K562 (cell line): Measurements from ENCODE around the gene SYNGR4. TPM values are rescaled to one million over a fixed set of nuclear protein-coding genes. Genes with fewer than 3 reads are reported as not detected.

ENCODE experiments used
- BCL6 ChIP-seq: fragments of 250-450 bp; sonication (Bioruptor Pico); IDR thresholded peaks from 2 replicates; pipeline ENCODE4 v1.4.0; 2020
- GATAD2A ChIP-seq: fragments of 450-650 bp; IDR thresholded peaks from 2 replicates; pipeline ENCODE4 v1.6.1; 2017
- HCFC1 ChIP-seq: IDR thresholded peaks from 2 replicates; pipeline ENCODE4 v1.6.1; 2012; ENCODE audit warnings: low read depth, low read length, improper control_type of control experiment
- HDAC6 ChIP-seq: IDR thresholded peaks from 2 replicates; pipeline ENCODE4 v1.6.1; 2012; ENCODE audit warnings: low read depth, mild to moderate bottlenecking, control low read depth, inconsistent platforms, low read length, moderate library complexity
- HEY1 ChIP-seq: fragments of 250-450 bp; sonication (Bioruptor Pico); IDR thresholded peaks from 2 replicates; pipeline ENCODE4 v1.5.0; 2020; ENCODE audit warnings: mild to moderate bottlenecking, moderate library complexity, borderline replicate concordance
- MAFF ChIP-seq: IDR thresholded peaks from 2 replicates; pipeline ENCODE4 v1.6.1; 2012; ENCODE audit warnings: low read length, improper control_type of control experiment
- NBN ChIP-seq: fragments of 450-650 bp; IDR thresholded peaks from 2 replicates; pipeline ENCODE4 v1.6.1; 2016; ENCODE audit warnings: low read depth, mild to moderate bottlenecking
- NR2F6 ChIP-seq: fragments of 450-650 bp; formaldehyde crosslinking; IDR thresholded peaks from 2 replicates; pipeline ENCODE4 v1.4.0; 2020; ENCODE audit warnings: mild to moderate bottlenecking
- NUFIP1 ChIP-seq: fragments of 450-650 bp; IDR thresholded peaks from 2 replicates; pipeline ENCODE4 v1.6.1; 2018; ENCODE audit not compliant: partially characterized antibody
- PPARD ChIP-seq: fragments of 250-450 bp; sonication (Bioruptor Pico); IDR thresholded peaks from 2 replicates; pipeline ENCODE4 v1.8.0; 2022; ENCODE audit warnings: inconsistent platforms, mild to moderate bottlenecking, moderate library complexity
- SMC3 ChIP-seq: conservative IDR thresholded peaks from 2 replicates; pipeline ENCODE4 v1.6.1; 2011; ENCODE audit warnings: low read depth, low read length, improper control_type of control experiment; ENCODE audit not compliant: insufficient read depth
- SOX6 ChIP-seq: fragments of 450-650 bp; IDR thresholded peaks from 2 replicates; pipeline ENCODE4 v1.6.1; 2014; ENCODE audit warnings: mild to moderate bottlenecking
- SUPT5H ChIP-seq: fragments of 450-650 bp; IDR thresholded peaks from 2 replicates; pipeline ENCODE4 v1.6.1; 2016
- TCF7L2 ChIP-seq: fragments of 150-350 bp; IDR thresholded peaks from 2 replicates; pipeline ENCODE4 v1.6.1; 2016; ENCODE audit warnings: low read depth, mild to moderate bottlenecking, low read length, moderate library complexity
- ZBTB11 ChIP-seq, 3 experiments: fragments of 200-800 bp in 1 of 3; fragments of 250-450 bp in 1 of 3; fragments of 450-650 bp in 1 of 3; sonication (Bioruptor Pico) in 1 of 3; sonication (Bioruptor generic) in 1 of 3; formaldehyde crosslinking in 1 of 3; IDR thresholded peaks; 2 replicates each; pipeline versions ENCODE4 v1.6.1 to v1.8.0; 2016 to 2022; ENCODE audit warnings: mild to moderate bottlenecking in 2 of 3, missing genetic modification characterization in 2 of 3, missing compliant biosample characterization in 1 of 3, moderate library complexity in 1 of 3
- ZBTB8A ChIP-seq: fragments of 450-650 bp; IDR thresholded peaks from 2 replicates; pipeline ENCODE4 v1.6.1; 2018; ENCODE audit warnings: mild to moderate bottlenecking, moderate library complexity; ENCODE audit not compliant: partially characterized antibody
- ZC3H8 ChIP-seq: fragments of 450-650 bp; IDR thresholded peaks from 2 replicates; pipeline ENCODE4 v1.6.1; 2017
- ZNF124 ChIP-seq: sonication (generic); formaldehyde crosslinking; IDR thresholded peaks from 2 replicates; pipeline ENCODE4 v1.8.1; 2022; ENCODE audit warnings: missing genetic modification reagents
- ZNF696 ChIP-seq: fragments of 250-450 bp; sonication (Bioruptor Pico); conservative IDR thresholded peaks from 2 replicates; pipeline ENCODE4 v1.4.0; 2020; ENCODE audit warnings: mild to moderate bottlenecking, moderate library complexity
- polyA plus RNA-seq, 8 experiments: library from polyadenylated mRNA; depleted of rRNA in 4 of 8; stranded (reverse) in 5 of 8; unstranded in 3 of 8; fragments of >200 nt; fragmentation: Nextera tagmentation in 2 of 8; fragmentation: Illumina TruSeq in 1 of 8; extraction: Ambion mirVana in 2 of 8; extraction: Trizol in 1 of 8; gene quantifications; 2 replicates each; pipeline versions ENCODE4 v1.2.1 to v1.2.3, GENCODE V29; 2011 to 2014; ENCODE audit warnings: inconsistent platforms in 1 of 8, missing spikeins in 1 of 8
- total RNA-seq, 7 experiments: library from RNA; depleted of rRNA in 6 of 7; stranded (reverse); fragments of >200 nt in 6 of 7; fragmentation: Illumina TruSeq in 2 of 7; extraction: Trizol in 2 of 7; gene quantifications; 2 replicates each; pipeline versions ENCODE4 v1.2.1 to v1.2.3, GENCODE V29; 2011 to 2021; ENCODE audit warnings: low replicate concordance in 1 of 7
- TF ChIP-seq, protein P1 (sequence below): sonication (generic); formaldehyde crosslinking; IDR thresholded peaks from 2 replicates; pipeline ENCODE4 v1.8.0; 2022; ENCODE audit warnings: mild to moderate bottlenecking, missing genetic modification reagents

The SYNGR4 gene
- total and polyA plus RNA-seq, 9 of the 15 experiments (the other 6 are each of a cell fraction or from before 2014, with no cell fraction given), result 0.07 to 0.14 TPM; not detected in 7

DNA sequence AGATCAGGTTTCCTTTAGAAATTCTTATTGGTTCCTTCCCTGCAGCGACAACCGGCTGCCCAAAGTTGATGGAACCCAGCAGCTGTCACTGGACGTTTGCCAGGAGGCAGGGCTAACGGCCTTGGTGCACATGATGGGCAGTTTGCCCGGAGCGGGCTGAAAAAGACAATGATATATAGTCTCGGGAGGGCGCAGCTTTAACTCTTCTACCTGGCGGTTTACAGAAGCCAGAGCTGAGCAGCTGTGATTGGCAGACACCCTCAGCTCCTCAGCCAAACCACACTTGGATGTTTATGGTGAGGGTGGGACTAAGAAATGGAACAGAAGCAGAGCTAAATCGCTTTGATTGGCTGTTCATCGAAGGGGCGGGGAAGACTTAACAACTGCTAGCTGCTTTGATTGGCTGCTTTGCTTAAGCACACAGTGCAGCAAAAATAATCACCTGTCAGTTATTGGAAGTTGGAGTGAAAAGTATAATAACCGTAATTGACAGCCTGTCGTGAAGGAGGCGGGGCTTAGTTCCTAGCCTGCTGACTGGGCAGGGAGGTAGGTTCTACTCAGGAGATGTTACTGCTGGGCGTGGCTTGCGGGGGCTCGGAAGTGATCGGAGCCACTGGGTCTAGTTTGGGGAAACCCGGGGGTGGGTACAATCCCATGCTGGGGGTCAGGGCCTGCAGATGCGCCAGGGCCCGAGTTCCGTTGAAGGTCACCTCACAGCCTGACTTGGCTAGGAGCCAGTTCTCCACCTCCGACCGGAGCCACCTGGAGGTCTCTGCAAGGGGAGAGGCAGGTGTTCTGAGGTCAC is 31.3 kb upstream of the SYNGR4 start (continued):
- TF ChIP-seq, protein P1, sequence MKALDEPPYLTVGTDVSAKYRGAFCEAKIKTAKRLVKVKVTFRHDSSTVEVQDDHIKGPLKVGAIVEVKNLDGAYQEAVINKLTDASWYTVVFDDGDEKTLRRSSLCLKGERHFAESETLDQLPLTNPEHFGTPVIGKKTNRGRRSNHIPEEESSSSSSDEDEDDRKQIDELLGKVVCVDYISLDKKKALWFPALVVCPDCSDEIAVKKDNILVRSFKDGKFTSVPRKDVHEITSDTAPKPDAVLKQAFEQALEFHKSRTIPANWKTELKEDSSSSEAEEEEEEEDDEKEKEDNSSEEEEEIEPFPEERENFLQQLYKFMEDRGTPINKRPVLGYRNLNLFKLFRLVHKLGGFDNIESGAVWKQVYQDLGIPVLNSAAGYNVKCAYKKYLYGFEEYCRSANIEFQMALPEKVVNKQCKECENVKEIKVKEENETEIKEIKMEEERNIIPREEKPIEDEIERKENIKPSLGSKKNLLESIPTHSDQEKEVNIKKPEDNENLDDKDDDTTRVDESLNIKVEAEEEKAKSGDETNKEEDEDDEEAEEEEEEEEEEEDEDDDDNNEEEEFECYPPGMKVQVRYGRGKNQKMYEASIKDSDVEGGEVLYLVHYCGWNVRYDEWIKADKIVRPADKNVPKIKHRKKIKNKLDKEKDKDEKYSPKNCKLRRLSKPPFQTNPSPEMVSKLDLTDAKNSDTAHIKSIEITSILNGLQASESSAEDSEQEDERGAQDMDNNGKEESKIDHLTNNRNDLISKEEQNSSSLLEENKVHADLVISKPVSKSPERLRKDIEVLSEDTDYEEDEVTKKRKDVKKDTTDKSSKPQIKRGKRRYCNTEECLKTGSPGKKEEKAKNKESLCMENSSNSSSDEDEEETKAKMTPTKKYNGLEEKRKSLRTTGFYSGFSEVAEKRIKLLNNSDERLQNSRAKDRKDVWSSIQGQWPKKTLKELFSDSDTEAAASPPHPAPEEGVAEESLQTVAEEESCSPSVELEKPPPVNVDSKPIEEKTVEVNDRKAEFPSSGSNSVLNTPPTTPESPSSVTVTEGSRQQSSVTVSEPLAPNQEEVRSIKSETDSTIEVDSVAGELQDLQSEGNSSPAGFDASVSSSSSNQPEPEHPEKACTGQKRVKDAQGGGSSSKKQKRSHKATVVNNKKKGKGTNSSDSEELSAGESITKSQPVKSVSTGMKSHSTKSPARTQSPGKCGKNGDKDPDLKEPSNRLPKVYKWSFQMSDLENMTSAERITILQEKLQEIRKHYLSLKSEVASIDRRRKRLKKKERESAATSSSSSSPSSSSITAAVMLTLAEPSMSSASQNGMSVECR (CRISPR knock-in tag), result no peak; the same call in 1 of the 2 replicates
- TF ChIP-seq TCF7L2 (no peak), HCFC1 (no peak), SMC3 (no peak), HEY1 (CRISPR knock-in tag) (no peak), GATAD2A (peak; percentile 72; the same call in 1 of the 2 replicates), NR2F6 (no peak), SOX6 (peak; percentile 77), ZNF124 (CRISPR knock-in tag) (no peak), SUPT5H (peak; percentile 79), NBN (no peak; the same call in 1 of the 2 replicates), ZBTB8A (no peak), HDAC6 (no peak), ZNF696 (CRISPR knock-in tag) (no peak), BCL6 (CRISPR knock-in tag) (no peak), ZC3H8 (no peak), NUFIP1 (no peak), ZBTB11 (CRISPR knock-in tag; IDR thresholded peaks at IDR 0.05) (no peak), MAFF (peak; percentile 33; the same call in 1 of the 2 replicates), PPARD (CRISPR knock-in tag) (no peak)
